ENCODE results near the gene ZDHHC15.
"Not testable (repeated sequence)": the region's sequence is repeated elsewhere in the genome, so short reads cannot be mapped to it uniquely, and the experiment has no call there.

The ZDHHC15 gene

DNA sequence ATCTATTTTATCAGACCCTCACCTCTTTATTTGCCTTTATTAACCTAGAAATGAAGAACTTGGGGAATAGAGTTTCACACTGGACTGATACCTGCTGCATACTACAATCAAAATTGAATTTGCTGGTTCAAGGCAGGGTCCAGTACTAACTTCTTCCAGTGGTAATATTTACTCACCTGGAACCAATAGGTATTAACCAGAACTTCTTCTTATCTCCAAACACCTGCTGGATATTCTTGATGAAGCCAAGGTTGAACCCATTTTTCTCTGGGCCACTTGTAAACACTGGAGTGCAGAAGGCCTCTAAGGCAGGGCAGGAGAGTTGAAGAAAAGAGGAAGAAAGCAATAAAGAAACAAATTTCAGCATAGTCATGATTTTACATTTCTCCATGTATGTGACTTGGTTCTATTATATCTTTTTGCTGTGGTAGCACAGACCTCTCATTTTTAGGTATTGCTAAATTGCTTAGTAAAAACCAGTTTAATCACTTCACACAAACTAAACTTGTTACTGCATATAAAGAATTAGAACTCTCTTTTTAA is 101.1 kb downstream of the ZDHHC15 start:
- no peak overlapping the region for H3K4me3 ChIP-seq (replicated peaks; ENCODE audit: low read depth, low read length)
- TF ChIP-seq, protein P1, sequence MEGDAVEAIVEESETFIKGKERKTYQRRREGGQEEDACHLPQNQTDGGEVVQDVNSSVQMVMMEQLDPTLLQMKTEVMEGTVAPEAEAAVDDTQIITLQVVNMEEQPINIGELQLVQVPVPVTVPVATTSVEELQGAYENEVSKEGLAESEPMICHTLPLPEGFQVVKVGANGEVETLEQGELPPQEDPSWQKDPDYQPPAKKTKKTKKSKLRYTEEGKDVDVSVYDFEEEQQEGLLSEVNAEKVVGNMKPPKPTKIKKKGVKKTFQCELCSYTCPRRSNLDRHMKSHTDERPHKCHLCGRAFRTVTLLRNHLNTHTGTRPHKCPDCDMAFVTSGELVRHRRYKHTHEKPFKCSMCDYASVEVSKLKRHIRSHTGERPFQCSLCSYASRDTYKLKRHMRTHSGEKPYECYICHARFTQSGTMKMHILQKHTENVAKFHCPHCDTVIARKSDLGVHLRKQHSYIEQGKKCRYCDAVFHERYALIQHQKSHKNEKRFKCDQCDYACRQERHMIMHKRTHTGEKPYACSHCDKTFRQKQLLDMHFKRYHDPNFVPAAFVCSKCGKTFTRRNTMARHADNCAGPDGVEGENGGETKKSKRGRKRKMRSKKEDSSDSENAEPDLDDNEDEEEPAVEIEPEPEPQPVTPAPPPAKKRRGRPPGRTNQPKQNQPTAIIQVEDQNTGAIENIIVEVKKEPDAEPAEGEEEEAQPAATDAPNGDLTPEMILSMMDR (IDR thresholded peaks at IDR 0.05; ENCODE audit: low read length, missing control alignments) = no peak
- DNase-seq (ENCODE audit: low read depth) = no peak

DNA sequence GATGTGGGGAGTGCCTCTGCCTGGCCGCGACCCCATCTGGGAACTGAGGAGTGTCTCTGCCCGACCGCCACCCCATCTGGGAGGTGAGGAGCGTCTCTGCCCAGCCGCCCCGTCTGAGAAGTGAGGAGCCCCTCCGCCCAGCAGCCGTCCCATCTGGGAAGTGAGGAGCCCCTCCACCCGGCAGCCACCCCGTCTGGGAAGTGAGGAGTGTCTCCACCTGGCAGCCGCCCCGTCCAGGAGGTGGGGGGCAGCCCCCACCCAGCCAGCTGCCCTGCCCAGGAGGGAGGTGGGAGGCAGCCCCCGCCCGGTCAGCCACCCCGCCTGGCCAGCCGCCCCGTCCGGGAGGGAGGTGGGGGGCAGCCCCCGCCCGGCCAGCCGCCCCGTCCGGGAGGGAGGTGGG is 115.7 kb downstream of the ZDHHC15 start:
- not testable (repeated sequence) for H3K4me3 ChIP-seq (replicated peaks; ENCODE audit: low read depth, low read length); DNase-seq (ENCODE audit: low read depth)

DNA sequence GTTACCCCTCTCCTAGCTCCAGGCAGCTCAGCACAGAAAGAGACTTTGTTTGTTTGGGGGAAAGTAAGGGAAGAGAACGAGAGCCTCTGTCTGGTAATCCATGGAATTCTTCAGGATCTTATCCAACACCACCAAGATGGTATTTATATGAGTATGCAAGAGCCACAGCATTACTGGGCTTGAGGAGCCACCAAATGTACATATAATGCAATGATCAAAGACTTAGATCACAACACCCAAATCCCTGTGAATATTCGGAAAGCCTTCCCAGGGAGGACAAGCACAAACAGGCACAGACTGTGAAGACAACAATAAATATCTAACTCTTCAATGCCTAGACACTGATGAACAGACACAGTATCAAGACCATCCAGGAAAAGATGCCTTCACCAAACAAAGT is 132.4 kb downstream of the ZDHHC15 start:
- DNase-seq (ENCODE audit: low read depth) = no peak
- H3K4me3 ChIP-seq (replicated peaks; ENCODE audit: low read depth, low read length) = no peak overlapping the region
- TF ChIP-seq, protein P1 (IDR thresholded peaks at IDR 0.05; ENCODE audit: low read length, missing control alignments) = no peak

DNA sequence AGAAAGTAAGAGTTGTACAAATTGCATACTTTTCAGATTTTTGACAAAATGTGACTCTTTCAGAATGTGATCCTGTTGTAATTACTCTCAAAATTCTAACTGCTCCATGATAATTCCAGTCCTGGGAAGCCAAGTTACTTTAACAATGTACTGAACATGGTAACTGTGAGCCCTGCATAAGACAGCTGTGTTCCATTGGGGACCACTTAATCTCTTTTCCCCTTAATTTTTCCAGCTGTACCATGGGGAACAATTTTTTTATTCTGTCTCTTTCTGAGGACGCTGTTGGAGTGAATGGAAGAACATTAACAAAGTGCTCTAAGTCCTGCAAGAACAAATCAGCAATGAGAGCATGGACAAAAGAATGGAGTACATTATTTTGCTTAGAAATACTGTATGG is 153.1 kb downstream of the ZDHHC15 start:
- DNase-seq (ENCODE audit: low read depth) = no peak
- TF ChIP-seq, protein P1 (IDR thresholded peaks at IDR 0.05; ENCODE audit: low read length, missing control alignments) = no peak
- no peak overlapping the region for H3K4me3 ChIP-seq (replicated peaks; ENCODE audit: low read depth, low read length)

DNA sequence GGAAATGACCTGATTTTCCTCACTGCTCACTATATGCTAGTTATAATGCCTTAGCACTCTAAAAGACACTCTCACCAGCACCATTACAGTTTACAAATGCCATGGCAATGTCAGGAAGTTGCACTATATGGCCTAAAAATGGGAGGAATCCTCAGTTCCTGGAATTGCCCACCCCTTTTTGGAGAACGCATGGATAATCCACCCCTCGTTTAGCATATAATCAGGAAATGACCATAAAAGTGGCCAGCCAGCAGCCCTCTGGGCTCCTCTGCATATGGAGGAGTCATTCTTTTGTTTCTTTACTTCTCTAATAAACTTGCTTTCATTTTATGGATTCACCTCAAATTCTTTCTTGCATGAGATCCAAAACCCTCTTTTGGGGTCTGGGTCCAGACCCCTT is 156.0 kb downstream of the ZDHHC15 start:
- no peak overlapping the region for H3K4me3 ChIP-seq (replicated peaks; ENCODE audit: low read depth, low read length)
- TF ChIP-seq, protein P1 (IDR thresholded peaks at IDR 0.05; ENCODE audit: low read length, missing control alignments) = no peak
- DNase-seq (ENCODE audit: low read depth) = no peak

DNA sequence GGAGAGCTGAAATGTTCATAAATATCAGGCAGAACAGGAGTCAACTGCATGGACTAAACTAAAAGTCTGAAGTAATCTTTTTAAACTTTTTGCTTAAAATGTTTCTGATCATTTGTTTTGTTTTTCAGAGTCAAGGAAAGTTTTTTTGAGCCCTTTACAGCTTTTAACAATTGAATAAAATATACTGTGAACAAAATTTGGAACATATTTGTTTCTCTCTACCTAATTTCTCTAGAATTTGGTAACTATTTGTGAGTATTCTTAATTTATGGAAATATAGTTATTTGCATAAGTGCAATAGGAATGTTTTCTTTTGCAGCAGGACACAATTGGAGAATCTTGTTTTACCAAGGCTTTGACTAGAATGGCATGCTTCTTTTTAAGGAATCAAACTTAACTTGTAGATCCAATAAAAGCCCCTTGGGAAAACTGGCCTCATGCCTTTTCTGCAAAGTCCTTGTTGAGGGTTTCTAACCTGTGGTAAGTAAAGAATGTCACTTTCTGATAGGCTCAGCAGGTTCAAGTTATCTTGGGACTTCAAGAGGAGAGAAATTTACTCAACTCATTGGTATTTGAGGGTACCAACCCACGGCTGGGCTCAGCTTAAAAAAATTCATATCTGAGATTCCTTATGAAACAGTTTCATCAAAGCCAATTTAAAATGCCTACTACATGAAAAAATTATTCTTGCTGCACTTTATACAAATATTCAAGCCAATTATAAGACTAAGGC is 157.4 kb downstream of the ZDHHC15 start:
- TF ChIP-seq, protein P1 (IDR thresholded peaks at IDR 0.05; ENCODE audit: low read length, missing control alignments) = no peak
- DNase-seq (ENCODE audit: low read depth) = no peak

DNA sequence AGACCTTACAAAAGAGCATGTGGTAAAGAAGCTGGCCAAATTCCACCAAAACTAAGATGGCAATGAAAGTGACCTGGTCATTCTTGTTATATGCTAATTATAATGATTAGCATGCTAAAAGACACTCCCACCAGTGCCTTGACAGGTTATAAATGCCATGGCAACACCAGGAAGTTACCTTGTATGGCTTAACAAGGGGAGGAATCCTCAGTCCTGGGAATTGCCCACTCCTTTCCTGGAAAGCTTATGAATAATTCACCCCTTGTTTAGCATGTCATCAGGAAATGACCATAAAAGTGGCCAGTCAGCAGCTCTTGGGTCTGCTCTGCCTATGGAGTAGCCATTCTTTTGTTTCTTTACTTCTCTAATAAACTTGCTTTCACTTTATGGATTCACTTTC is 161.0 kb downstream of the ZDHHC15 start:
- DNase-seq (ENCODE audit: low read depth) = no peak
- TF ChIP-seq, protein P1 (IDR thresholded peaks at IDR 0.05; ENCODE audit: low read length, missing control alignments) = no peak
- H3K4me3 ChIP-seq (replicated peaks; ENCODE audit: low read depth, low read length) = no peak overlapping the region

More for the DNA sequence above, 157.4 kb downstream of the ZDHHC15 start:
- H3K4me3 ChIP-seq (replicated peaks; ENCODE audit: low read depth, low read length) = no peak overlapping the region

DNA sequence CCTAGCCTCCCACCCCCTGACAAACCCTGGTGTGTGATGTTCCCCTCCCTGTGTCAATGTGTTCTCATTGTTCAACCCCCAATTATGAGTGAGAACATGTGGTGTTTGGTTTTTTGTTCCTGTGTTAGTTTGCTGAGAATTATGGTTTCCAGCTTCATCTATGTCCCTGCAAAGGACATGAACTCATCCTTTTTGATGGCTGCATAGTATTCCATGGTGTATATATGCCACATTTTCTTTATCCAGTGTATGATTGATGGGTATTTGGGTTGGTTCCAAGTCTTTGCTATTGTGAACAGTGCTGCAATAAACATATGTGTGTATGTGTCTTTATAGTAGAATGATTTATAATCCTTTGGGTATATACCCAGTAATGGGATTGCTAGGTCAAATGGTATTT is 174.2 kb downstream of the ZDHHC15 start:
- DNase-seq (ENCODE audit: low read depth); H3K4me3 ChIP-seq (replicated peaks; ENCODE audit: low read depth, low read length): not testable (repeated sequence)

Data from fibroblast of pulmonary artery (primary cell).